B cell (primary cell): ENCODE data around the gene FAF1. TPM values are rescaled to one million over a fixed set of nuclear protein-coding genes. Genes with fewer than 3 reads are reported as not detected.

Experiments
- ATAC-seq: fragments of 200-7000 bp; cut with Tn5 transposase; one replicate; pipeline ENCODE4 v1.10.0; 2021; ENCODE audit warnings: low read depth, mild to moderate bottlenecking, moderate number of reproducible peaks, moderate library complexity
- CTCF ChIA-PET: fragments of 350-600 bp; sonication (Branson Sonifier 250); formaldehyde crosslinking; loops from one replicate; lab custom pipeline; 2021; ENCODE audit warnings: antibody characterized with exemption, inconsistent platforms; lab: Charles Lee
- POLR2A ChIA-PET: fragments of 350-600 bp; sonication (Branson Sonifier 250); formaldehyde crosslinking; loops from one replicate; lab custom pipeline; 2021; ENCODE audit warnings: antibody characterized with exemption; lab: Charles Lee
- DNase-seq: peaks from one replicate; pipeline ENCODE4 v3.0.0; 2013
- H2AFZ ChIP-seq: 2 replicates; pipeline ENCODE4 v1.6.1; 2012; ENCODE audit warnings: mild to moderate bottlenecking, low read depth, low read length; ENCODE audit not compliant: insufficient read depth, poor library complexity, severe bottlenecking
- H3K27ac ChIP-seq, 2 donors: 1 replicate in 1 of 2; 2 replicates in 1 of 2; pipeline ENCODE4 v1.5.1; 2012 to 2013; ENCODE audit warnings: low read length in 2 of 2, mild to moderate bottlenecking in 2 of 2, moderate library complexity in 1 of 2
- H3K27me3 ChIP-seq, 4 experiments: fragments of 200-600 bp in 1 of 4; sonication (generic) in 1 of 4; replicated peaks in 1 of 4; 1 replicate in 2 of 4; 2 replicates in 2 of 4; pipeline versions ENCODE4 v1.6.1 to v1.7.0; 2013 to 2016; ENCODE audit warnings: low read length in 3 of 4, mild to moderate bottlenecking in 2 of 4, mixed read lengths in 1 of 4, moderate library complexity in 1 of 4; ENCODE audit not compliant: insufficient read depth in 4 of 4, control insufficient read depth in 3 of 4; ENCODE audit errors: control extremely low read depth in 1 of 4
- H3K36me3 ChIP-seq, 2 experiments: replicated peaks in 1 of 2; 1 replicate in 1 of 2; 2 replicates in 1 of 2; pipeline versions ENCODE4 v1.6.1 to v1.7.1; 2013; ENCODE audit warnings: low read length in 1 of 2; ENCODE audit not compliant: insufficient read depth in 2 of 2, control insufficient read depth in 1 of 2; ENCODE audit errors: control extremely low read depth in 1 of 2, extremely low read depth in 1 of 2
- H3K4me1 ChIP-seq, 2 donors: fragments of 200-600 bp in 1 of 2; sonication (generic) in 1 of 2; 1 replicate in 1 of 2; 2 replicates in 1 of 2; pipeline versions ENCODE4 v1.5.1 to v1.6.1; 2013 to 2017; ENCODE audit warnings: low read length in 2 of 2; ENCODE audit not compliant: control insufficient read depth in 2 of 2, insufficient read depth in 2 of 2
- H3K4me2 ChIP-seq: replicated peaks from 2 replicates; pipeline ENCODE3; 2012; ENCODE audit warnings: mild to moderate bottlenecking, low read depth, low read length; ENCODE audit not compliant: poor library complexity, severe bottlenecking
- H3K4me3 ChIP-seq, 5 experiments: fragments of 200-600 bp in 1 of 5; sonication (generic) in 1 of 5; 1 replicate in 3 of 5; 2 replicates in 2 of 5; pipeline versions ENCODE4 v1.5.1 to v1.7.0; 2011 to 2016; ENCODE audit warnings: low read length in 4 of 5, mild to moderate bottlenecking in 4 of 5, low read depth in 2 of 5, control low read depth in 1 of 5, moderate library complexity in 1 of 5; ENCODE audit not compliant: insufficient read depth in 1 of 5; ENCODE audit errors: control extremely low read depth in 1 of 5, extremely low read depth in 1 of 5
- H3K79me2 ChIP-seq: fragments of 200-600 bp; sonication (generic); one replicate; pipeline ENCODE4 v1.6.0; 2016; ENCODE audit warnings: low read length; ENCODE audit not compliant: control insufficient read depth, insufficient read depth
- H3K9ac ChIP-seq: fragments of 200-600 bp; sonication (generic); 2 replicates; pipeline ENCODE4 v1.6.1; 2017; ENCODE audit warnings: mild to moderate bottlenecking, low read length, moderate library complexity
- H3K9me3 ChIP-seq, 3 donors: one replicate each; pipeline versions ENCODE4 v1.6.1 to v1.7.1; 2013; ENCODE audit warnings: low read length in 2 of 3; ENCODE audit not compliant: control insufficient read depth in 2 of 3, insufficient read depth in 1 of 3; ENCODE audit errors: control extremely low read depth in 1 of 3
- H4K20me1 ChIP-seq: 2 replicates; pipeline ENCODE4 v1.6.0; 2012; ENCODE audit warnings: mild to moderate bottlenecking, low read length; ENCODE audit not compliant: insufficient read depth, control insufficient read depth, poor library complexity, severe bottlenecking
- H3K27ac Mint-ChIP-seq: one replicate; pipeline ENCODE4 v1.8.0; 2021; ENCODE audit warnings: mixed read lengths
- H3K27me3 Mint-ChIP-seq: one replicate; pipeline ENCODE4 v1.8.0; 2021; ENCODE audit warnings: mixed read lengths
- H3K4me1 Mint-ChIP-seq: one replicate; pipeline ENCODE4 v1.8.0; 2021; ENCODE audit warnings: mixed read lengths
- H3K4me3 Mint-ChIP-seq: one replicate; pipeline ENCODE4 v1.8.0; 2021; ENCODE audit warnings: mixed read lengths
- H3K9me3 Mint-ChIP-seq: one replicate; pipeline ENCODE4 v1.8.0; 2022; ENCODE audit warnings: mixed read lengths; ENCODE audit not compliant: insufficient read depth
- CTCF ChIP-seq: fragments of 200-600 bp; IDR thresholded peaks from one replicate; pipeline ENCODE4 v1.8.0; 2022; ENCODE audit warnings: antibody characterized with exemption, mild to moderate bottlenecking
- EZH2 ChIP-seq: IDR thresholded peaks from 2 replicates; pipeline ENCODE4 v1.6.1; 2012; ENCODE audit warnings: borderline replicate concordance, low read depth, mild to moderate bottlenecking, moderate library complexity, low read length; ENCODE audit not compliant: insufficient read depth, poor library complexity, severe bottlenecking
- WGBS: methylation state at CpG from one replicate; pipeline ENCODE4 v1.1.5; 2013; ENCODE audit warnings: missing lambda C conversion rate; ENCODE audit not compliant: insufficient coverage; 5-methylcytosine and 5-hydroxymethylcytosine counted together
- intact Hi-C: fragments of 100-400 bp; cut with micrococcal nuclease; formaldehyde crosslinking; loops from one replicate; pipeline ENCODE4 v1.10.0; 2022
- polyA plus RNA-seq: library from polyadenylated mRNA; depleted of rRNA; stranded (reverse); fragments of >200 nt; gene quantifications from 2 replicates; pipeline ENCODE4 v1.2.3, GENCODE V29; 2012
- total RNA-seq, 2 donors: library from RNA; stranded (reverse); fragments of 120-200 nt in 1 of 2; gene quantifications; 1 replicate in 1 of 2; 2 replicates in 1 of 2; pipeline versions ENCODE4 v1.2.3 to v1.2.4, GENCODE V29; 2013 to 2022

Gene FAF1
- total and polyA plus RNA-seq, 2 donors (not counting 1 experiment from before 2014, with no cell fraction given), result 10.1 to 58.4 TPM

- DNase-seq, result peak; percentile 78
- peaks cover 20% of the 10 kb centered on the region for H3K4me1 Mint-ChIP-seq
- TF ChIP-seq CTCF, result no peak
- TF ChIP-seq EZH2, result no peak
- H3K36me3 ChIP-seq, result no peaks in the 10 kb centered on the region
- H4K20me1 ChIP-seq, result no peaks in the 10 kb centered on the region
- ChIA-PET CTCF (interaction anchor here (0.6 to 4.4 kb wide), 8 partner anchors 9 to 888 kb away, joined by 3 to 16 read pairs (median 5); no protein-coding TSS in a partner anchor), POLR2A (interaction anchor here (0.6 to 1.1 kb wide), 3 partner anchors 9 to 259 kb away, joined by 3 to 5 read pairs (median 4); partner anchors contain the start of gene RNF11)
- peaks cover 25 to 31% of the 10 kb centered on the region in 2 donors for H3K4me1 ChIP-seq
- H2AFZ ChIP-seq, result peak overlapping the region; percentile 75
- H3K4me3 ChIP-seq, result peak overlapping the region; percentile 50 to 77 (median 64)
- no peaks in the 10 kb centered on the region for H3K79me2 ChIP-seq
- H3K27me3 Mint-ChIP-seq, result peaks cover 29% of the 10 kb centered on the region
- no peaks in the 10 kb centered on the region for H3K9me3 Mint-ChIP-seq
- peaks cover 0 to 1% (median 0%) of the 10 kb centered on the region in 3 donors for H3K9me3 ChIP-seq
- peak overlapping the region; percentile 79 for H3K4me3 Mint-ChIP-seq
- no peak overlapping the region for H3K27ac ChIP-seq
- peak overlapping the region; percentile 90 for H3K4me2 ChIP-seq
- peak overlapping the region; percentile 69 for H3K9ac ChIP-seq
- peak overlapping the region; percentile 56 for H3K27ac Mint-ChIP-seq
- intact Hi-C loops, result loop anchor here (1.0 to 5.0 kb wide), 3 partner anchors 9 to 1080 kb away; partner anchors contain the start of genes BTF3L4, FAF1 and TXNDC12
- peaks cover 0 to 53% (median 37%) of the 10 kb centered on the region in 4 experiments for H3K27me3 ChIP-seq
- peak; percentile 71 for ATAC-seq
- WGBS, result 0% methylated on average over 20 of the region's 26 CpGs
Observed at GRCh38 chr1:50976890-50977574, 17.0 kb upstream of the FAF1 start.
